ENCODE results near the gene ACTA2.
A peak's percentile ranks its signal among the peaks of the same experiment; 100 is the strongest.

The ACTA2 gene

DNA sequence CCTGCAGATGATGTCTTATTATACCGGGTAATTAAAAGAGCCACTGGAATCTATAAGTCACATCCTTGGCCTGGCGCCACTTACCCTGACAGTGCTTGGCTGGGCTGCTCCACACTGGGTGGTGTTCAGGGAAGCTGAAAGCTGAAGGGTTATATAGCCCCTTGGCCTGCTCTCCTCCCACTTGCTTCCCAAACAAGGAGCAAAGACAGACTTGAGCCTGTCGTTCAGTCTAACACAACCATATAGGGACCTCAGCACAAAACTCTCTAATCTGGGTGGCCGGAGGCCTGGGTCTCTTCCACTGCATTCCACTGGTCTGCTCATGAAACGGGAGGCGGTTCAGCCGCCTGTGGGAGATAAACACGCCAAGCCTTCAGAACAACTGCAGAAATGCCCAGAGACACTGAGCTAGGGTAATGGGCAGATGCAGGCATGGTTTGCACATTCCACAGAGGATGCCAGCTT lies at the start of gene ACTA2:
Gene ACTA2 (minus strand): TSS at position 127 of the 465 bp plus-strand sequence. CDS start 3,843 bp downstream, outside the sequence.
- no peak within 1 kb of the TSS for H3K4me3 ChIP-seq
- no peak for DNase-seq (ENCODE audit: low spot score in 2 of 2)
- H3K36me3 ChIP-seq (replicated peaks), result no peaks in the 10 kb centered on the region
- no peaks in the 10 kb centered on the region for H3K9me3 ChIP-seq
- no peaks in the 10 kb centered on the region for H3K27me3 ChIP-seq (ENCODE audit: low read depth)
- in situ Hi-C loops (cut with MboI; ENCODE audit: low sequenced_read_pairs), result no loop called here
- no peaks in the 10 kb centered on the region for H3K4me1 ChIP-seq

- H3K4me3 ChIP-seq, result no peak overlapping the region
Measured at GRCh38 chr10:89001729-89002072, 49.1 kb upstream of the ACTA2 start.

DNA sequence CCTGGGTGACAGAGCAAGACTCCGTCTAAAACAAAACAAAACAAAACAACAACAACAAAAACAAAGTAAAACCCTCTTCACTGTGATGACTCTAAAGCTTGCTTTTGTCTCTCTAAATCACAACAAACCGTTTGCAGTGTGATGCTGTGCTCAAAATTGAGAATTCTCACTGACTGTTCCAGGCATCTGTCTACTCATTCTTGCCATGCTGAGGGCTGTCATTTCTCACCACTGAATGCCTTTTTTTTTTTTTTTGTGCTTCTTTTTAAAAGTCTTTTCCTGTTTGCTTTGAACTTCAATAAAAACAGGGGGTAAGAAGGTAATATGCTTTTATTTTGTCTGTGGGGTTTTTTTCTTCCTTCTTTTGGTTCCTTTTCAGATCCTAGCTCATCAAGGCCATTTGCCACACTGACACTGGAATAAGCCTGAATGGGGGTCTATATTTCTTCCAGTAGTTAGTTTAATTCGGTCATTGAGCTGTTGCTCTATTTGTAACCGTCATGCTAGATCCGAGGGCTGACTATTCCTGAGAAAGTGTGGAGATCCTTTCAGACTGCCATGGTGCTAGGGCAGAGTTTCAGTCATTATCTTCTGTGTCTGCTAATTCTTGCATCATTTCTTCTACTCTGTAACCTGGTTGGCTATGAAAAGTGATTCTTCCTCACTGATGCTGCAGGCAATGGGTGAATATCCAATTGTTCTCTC lies 48.6 kb upstream of the ACTA2 start:
- no peaks in the 10 kb centered on the region for H3K9me3 ChIP-seq
- no peak for DNase-seq (ENCODE audit: low spot score in 2 of 2)
- peaks cover 8% of the 10 kb centered on the region for H3K4me1 ChIP-seq
- no peaks in the 10 kb centered on the region for H3K27me3 ChIP-seq (ENCODE audit: low read depth)
- H3K4me3 ChIP-seq, result no peak overlapping the region
- in situ Hi-C loops (cut with MboI; ENCODE audit: low sequenced_read_pairs), result no loop called here
- H3K36me3 ChIP-seq (replicated peaks), result no peaks in the 10 kb centered on the region

More at GRCh38 chr10:89001729-89002072, 49.1 kb upstream of the ACTA2 start:
- no peaks in the 10 kb centered on the region for H3K36me3 ChIP-seq (replicated peaks)
- no peak for DNase-seq (ENCODE audit: low spot score in 2 of 2)
- H3K27me3 ChIP-seq (ENCODE audit: low read depth), result no peaks in the 10 kb centered on the region
- in situ Hi-C loops (cut with MboI; ENCODE audit: low sequenced_read_pairs), result no loop called here
- no peaks in the 10 kb centered on the region for H3K9me3 ChIP-seq
- H3K4me1 ChIP-seq, result peaks cover 8% of the 10 kb centered on the region

DNA sequence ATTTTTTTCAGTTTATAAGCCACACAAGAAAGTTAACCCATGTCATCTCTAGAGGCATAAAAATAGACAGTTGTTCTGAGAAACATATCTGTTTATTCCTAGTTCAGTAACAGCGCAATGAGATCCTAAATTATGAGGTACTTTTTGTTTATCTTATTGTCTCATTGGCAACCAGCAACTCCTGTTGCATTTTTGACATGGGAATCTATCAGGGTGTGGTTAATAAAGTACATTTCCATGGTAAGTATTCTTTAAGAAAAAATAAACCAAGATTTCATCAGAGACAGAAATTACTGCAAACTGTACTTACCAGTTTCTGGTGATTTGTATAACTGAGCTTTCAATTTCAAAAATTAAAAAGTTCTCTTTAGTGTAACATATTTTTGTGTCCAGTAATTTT lies 47.1 kb upstream of the ACTA2 start:
- Histone ChIP-seq H3K36me3 (replicated peaks) (no peaks in the 10 kb centered on the region), H3K4me1 (peaks cover 8% of the 10 kb centered on the region), H3K9me3 (no peaks in the 10 kb centered on the region), H3K27me3 (ENCODE audit: low read depth) (no peaks in the 10 kb centered on the region), H3K4me3 (no peak overlapping the region)
- no peak for DNase-seq (ENCODE audit: low spot score in 2 of 2)
- in situ Hi-C loops (cut with MboI; ENCODE audit: low sequenced_read_pairs), result no loop called here

GRCh38 chr10:88996927-88997326 lies 44.4 kb upstream of the ACTA2 start:
- H3K36me3 ChIP-seq (replicated peaks), result no peaks in the 10 kb centered on the region
- no peak for DNase-seq (ENCODE audit: low spot score in 2 of 2)
- in situ Hi-C loops (cut with MboI; ENCODE audit: low sequenced_read_pairs), result no loop called here
- H3K27me3 ChIP-seq (ENCODE audit: low read depth), result no peaks in the 10 kb centered on the region
- no peaks in the 10 kb centered on the region for H3K9me3 ChIP-seq
- H3K4me1 ChIP-seq, result peaks cover 6% of the 10 kb centered on the region
- H3K4me3 ChIP-seq, result no peak overlapping the region

GRCh38 chr10:88995156-88995876 lies 42.7 kb upstream of the ACTA2 start:
- H3K4me1 ChIP-seq, result peaks cover 7% of the 10 kb centered on the region
- in situ Hi-C loops (cut with MboI; ENCODE audit: low sequenced_read_pairs), result no loop called here
- no peak for DNase-seq (ENCODE audit: low spot score in 2 of 2)
- H3K9me3 ChIP-seq, result no peaks in the 10 kb centered on the region
- H3K27me3 ChIP-seq (ENCODE audit: low read depth), result no peaks in the 10 kb centered on the region
- H3K4me3 ChIP-seq, result no peak overlapping the region
- no peaks in the 10 kb centered on the region for H3K36me3 ChIP-seq (replicated peaks)

DNA sequence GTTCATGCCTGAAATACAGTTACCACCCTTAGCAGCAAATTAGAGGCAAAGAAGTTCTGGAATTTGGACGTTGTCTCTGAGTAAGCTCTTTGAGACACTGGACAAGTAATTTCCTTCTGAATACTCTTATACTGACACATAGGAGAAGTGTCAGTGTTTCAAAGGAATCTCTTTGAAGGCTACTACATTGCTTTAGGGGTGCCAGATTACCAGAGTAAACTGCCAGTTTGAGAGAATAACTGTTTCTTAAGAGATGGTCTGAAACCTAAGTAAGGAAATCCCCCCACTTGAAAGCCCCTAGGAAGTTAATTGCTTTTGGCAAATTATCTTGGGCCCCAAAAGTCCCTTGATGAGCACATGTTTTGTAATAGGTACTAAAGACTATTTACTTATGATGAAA lies 41.4 kb upstream of the ACTA2 start:
- in situ Hi-C loops (cut with MboI; ENCODE audit: low sequenced_read_pairs), result no loop called here
- Histone ChIP-seq H3K4me1 (peaks cover 7% of the 10 kb centered on the region), H3K9me3 (no peaks in the 10 kb centered on the region), H3K4me3 (no peak overlapping the region), H3K36me3 (replicated peaks) (no peaks in the 10 kb centered on the region), H3K27me3 (ENCODE audit: low read depth) (no peaks in the 10 kb centered on the region)
- DNase-seq (ENCODE audit: low spot score in 2 of 2), result no peak

DNA sequence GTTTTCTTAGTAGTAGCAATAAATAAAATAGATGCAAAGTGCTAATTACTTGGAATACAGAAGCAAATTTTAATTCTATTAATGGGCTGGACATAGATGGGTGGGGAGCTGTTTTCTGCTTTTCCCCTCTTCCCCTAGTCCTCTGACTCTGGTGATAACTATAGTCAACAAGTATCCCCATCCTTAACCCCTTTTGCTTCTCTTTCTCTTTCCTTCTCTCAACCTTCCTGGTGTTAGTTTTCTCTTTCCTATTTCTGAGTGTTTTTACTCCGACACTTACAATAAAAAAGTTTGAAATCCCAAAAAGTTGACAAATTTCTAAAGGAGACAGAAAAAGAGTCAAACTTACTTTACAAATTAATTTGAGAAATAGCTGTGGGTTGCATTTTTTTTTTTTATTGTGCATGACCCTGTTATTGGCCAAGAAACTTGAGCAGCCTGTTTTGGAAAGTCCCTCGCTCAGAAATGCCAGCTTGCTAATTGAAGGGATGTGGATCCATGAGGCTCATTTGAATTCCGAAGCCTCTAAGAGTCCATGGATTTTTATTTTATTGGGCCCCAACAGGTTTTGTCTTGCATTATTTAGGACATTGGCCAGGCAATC lies 40.5 kb upstream of the ACTA2 start:
- no peak overlapping the region for H3K4me3 ChIP-seq
- in situ Hi-C loops (cut with MboI; ENCODE audit: low sequenced_read_pairs), result no loop called here

DNA sequence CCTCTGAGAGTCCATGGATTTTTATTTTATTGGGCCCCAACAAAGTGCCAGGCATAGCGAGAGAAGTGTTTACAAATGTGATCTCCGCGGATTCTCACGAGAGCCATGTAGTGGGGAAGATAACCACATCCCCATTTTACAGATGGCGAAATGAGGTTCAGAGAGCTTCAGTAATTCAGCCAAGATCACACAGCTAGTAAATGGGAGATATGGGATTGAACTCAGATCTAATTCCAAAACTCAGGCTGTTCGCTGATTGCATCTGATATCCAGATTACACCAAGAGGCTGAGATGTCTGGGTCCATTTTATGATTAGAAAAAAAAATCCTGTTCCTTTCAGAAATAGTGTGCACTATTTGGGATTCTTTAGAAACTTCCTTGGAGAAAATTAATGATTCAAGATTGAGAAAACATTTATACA lies 39.3 kb upstream of the ACTA2 start:
- peak overlapping the region; percentile 60 for H3K4me3 ChIP-seq
- H3K4me1 ChIP-seq, result peaks cover 7% of the 10 kb centered on the region
- H3K36me3 ChIP-seq (replicated peaks), result no peaks in the 10 kb centered on the region
- no peak for DNase-seq (ENCODE audit: low spot score in 2 of 2)
- H3K27me3 ChIP-seq (ENCODE audit: low read depth), result no peaks in the 10 kb centered on the region
- in situ Hi-C loops (cut with MboI; ENCODE audit: low sequenced_read_pairs), result no loop called here
- H3K9me3 ChIP-seq, result no peaks in the 10 kb centered on the region

More for the DNA sequence above, 40.5 kb upstream of the ACTA2 start:
- DNase-seq (ENCODE audit: low spot score in 2 of 2), result no peak
- H3K27me3 ChIP-seq (ENCODE audit: low read depth), result no peaks in the 10 kb centered on the region
- H3K4me1 ChIP-seq, result peaks cover 7% of the 10 kb centered on the region
- H3K9me3 ChIP-seq, result no peaks in the 10 kb centered on the region
- no peaks in the 10 kb centered on the region for H3K36me3 ChIP-seq (replicated peaks)

- DNase-seq (ENCODE audit: low spot score in 2 of 2), result peak; percentile 50 to 67
- Histone ChIP-seq H3K4me1 (peaks cover 7% of the 10 kb centered on the region), H3K36me3 (replicated peaks) (no peaks in the 10 kb centered on the region), H3K9me3 (no peaks in the 10 kb centered on the region), H3K27me3 (ENCODE audit: low read depth) (no peaks in the 10 kb centered on the region), H3K4me3 (peak overlapping the region; percentile 60)
- in situ Hi-C loops (cut with MboI; ENCODE audit: low sequenced_read_pairs), result no loop called here
Measured at GRCh38 chr10:88991161-88991898, 38.8 kb upstream of the ACTA2 start.

DNA sequence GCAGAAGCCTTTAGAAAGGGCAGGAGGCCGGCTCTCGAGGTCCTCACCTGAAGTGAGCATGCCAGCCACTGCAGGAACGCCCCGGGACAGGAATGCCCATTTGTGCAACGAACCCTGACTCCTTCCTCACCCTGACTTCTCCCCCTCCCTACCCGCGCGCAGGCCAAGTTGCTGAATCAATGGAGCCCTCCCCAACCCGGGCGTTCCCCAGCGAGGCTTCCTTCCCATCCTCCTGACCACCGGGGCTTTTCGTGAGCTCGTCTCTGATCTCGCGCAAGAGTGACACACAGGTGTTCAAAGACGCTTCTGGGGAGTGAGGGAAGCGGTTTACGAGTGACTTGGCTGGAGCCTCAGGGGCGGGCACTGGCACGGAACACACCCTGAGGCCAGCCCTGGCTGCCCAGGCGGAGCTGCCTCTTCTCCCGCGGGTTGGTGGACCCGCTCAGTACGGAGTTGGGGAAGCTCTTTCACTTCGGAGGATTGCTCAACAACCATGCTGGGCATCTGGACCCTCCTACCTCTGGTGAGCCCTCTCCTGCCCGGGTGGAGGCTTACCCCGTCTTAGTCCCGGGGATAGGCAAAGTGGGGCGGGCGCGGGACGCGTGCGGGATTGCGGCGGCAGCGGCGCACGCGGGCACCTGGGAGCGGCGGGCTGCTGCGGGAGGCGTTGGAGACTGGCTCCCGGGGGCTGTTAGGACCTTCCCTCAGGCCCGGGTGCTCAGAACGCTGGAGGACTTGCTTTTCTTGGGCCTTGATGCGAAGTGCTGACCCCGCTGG lies 38.0 kb upstream of the ACTA2 start, which contains the start of gene FAS:
Gene FAS (plus strand): TSS at position 415 of the 777 bp plus-strand sequence. CDS start 79 bp downstream, at position 494.
- H3K4me3 ChIP-seq, result peak within 1 kb of the TSS; percentile 60
- in situ Hi-C loops (cut with MboI; ENCODE audit: low sequenced_read_pairs), result no loop called here
- H3K9me3 ChIP-seq, result no peaks in the 10 kb centered on the region
- DNase-seq (ENCODE audit: low spot score in 2 of 2), result peak in 1 of 2 experiments; percentile 56
- peaks cover 7% of the 10 kb centered on the region for H3K4me1 ChIP-seq
- no peaks in the 10 kb centered on the region for H3K36me3 ChIP-seq (replicated peaks)
- no peaks in the 10 kb centered on the region for H3K27me3 ChIP-seq (ENCODE audit: low read depth)

- no peaks in the 10 kb centered on the region for H3K36me3 ChIP-seq (replicated peaks)
- H3K4me1 ChIP-seq, result peaks cover 7% of the 10 kb centered on the region
- in situ Hi-C loops (cut with MboI; ENCODE audit: low sequenced_read_pairs), result no loop called here
- DNase-seq (ENCODE audit: low spot score in 2 of 2), result no peak
- H3K27me3 ChIP-seq (ENCODE audit: low read depth), result no peaks in the 10 kb centered on the region
- H3K9me3 ChIP-seq, result no peaks in the 10 kb centered on the region
- peak overlapping the region; percentile 60 for H3K4me3 ChIP-seq
Measured at GRCh38 chr10:88989824-88990383, 37.3 kb upstream of the ACTA2 start.

DNA sequence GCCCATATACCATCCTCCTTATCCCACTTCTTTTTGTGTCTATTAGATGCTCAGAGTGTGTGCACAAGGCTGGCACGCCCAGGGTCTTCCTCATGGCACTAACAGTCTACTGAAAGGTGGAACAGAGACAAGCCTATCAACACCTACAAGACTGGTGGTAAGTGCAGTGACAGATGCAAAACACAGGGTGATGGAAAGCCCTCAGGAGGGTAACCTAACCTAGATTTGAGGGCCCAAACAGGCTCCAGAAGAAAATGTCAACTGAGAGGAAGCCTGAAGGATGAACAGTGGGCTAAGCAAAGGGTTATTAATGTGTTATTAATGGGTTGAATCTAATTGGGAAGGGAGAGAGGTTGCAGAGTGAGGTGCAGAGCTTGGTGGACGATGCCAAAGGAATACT lies 36.9 kb upstream of the ACTA2 start:
- Histone ChIP-seq H3K36me3 (replicated peaks) (no peaks in the 10 kb centered on the region), H3K27me3 (ENCODE audit: low read depth) (no peaks in the 10 kb centered on the region), H3K9me3 (no peaks in the 10 kb centered on the region), H3K4me3 (no peak overlapping the region), H3K4me1 (peaks cover 7% of the 10 kb centered on the region)
- in situ Hi-C loops (cut with MboI; ENCODE audit: low sequenced_read_pairs), result no loop called here
- DNase-seq (ENCODE audit: low spot score in 2 of 2), result no peak

All from HAP-1 (cell line).